GM12874 (cell line): ENCODE measurements around the gene SLC35F1.

ENCODE experiments used
- TF ChIP-seq, protein P1 (sequence below): IDR thresholded peaks from 2 replicates; pipeline ENCODE4 v1.5.1; 2011; ENCODE audit warnings: low read depth, mild to moderate bottlenecking, control low read depth, low read length, moderate library complexity; ENCODE audit not compliant: insufficient read depth

The SLC35F1 gene

DNA sequence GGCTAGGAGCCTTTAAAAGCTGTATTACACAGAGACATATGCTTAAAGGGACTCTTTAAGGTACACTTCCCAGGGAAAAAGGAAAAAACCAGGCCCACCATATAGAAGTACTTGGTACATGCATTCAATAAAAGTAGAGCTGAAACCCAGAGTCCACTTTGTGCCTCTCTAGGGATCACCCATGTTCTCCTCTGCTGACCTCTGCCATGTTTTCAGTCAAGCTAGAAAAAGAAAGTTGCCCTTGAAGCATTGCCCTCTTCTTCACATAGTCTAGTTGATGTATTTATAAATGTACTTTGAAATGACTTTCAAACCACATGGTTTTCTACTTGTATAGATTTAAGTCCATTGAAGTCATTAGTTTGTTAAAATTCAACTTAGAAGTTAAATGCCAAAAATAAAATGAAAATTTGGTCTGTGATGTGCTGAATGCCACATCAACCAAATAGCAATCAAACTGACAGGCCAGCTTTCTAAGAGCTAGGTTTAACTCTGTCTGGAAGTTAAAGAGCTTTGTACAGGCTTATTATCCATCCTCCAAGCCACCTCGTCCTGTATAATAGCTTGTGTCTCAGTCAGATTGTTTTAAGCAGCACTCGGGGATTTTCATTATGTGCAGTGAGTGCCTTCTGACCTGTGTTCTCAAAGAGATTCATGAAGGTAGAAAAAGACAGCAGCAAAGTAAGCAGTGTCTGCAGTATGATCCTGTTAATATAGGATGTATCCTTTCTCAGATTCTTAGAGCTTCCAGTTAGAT is 402.5 kb downstream of the SLC35F1 start:
- TF ChIP-seq, protein P1, sequence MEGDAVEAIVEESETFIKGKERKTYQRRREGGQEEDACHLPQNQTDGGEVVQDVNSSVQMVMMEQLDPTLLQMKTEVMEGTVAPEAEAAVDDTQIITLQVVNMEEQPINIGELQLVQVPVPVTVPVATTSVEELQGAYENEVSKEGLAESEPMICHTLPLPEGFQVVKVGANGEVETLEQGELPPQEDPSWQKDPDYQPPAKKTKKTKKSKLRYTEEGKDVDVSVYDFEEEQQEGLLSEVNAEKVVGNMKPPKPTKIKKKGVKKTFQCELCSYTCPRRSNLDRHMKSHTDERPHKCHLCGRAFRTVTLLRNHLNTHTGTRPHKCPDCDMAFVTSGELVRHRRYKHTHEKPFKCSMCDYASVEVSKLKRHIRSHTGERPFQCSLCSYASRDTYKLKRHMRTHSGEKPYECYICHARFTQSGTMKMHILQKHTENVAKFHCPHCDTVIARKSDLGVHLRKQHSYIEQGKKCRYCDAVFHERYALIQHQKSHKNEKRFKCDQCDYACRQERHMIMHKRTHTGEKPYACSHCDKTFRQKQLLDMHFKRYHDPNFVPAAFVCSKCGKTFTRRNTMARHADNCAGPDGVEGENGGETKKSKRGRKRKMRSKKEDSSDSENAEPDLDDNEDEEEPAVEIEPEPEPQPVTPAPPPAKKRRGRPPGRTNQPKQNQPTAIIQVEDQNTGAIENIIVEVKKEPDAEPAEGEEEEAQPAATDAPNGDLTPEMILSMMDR = no peak

DNA sequence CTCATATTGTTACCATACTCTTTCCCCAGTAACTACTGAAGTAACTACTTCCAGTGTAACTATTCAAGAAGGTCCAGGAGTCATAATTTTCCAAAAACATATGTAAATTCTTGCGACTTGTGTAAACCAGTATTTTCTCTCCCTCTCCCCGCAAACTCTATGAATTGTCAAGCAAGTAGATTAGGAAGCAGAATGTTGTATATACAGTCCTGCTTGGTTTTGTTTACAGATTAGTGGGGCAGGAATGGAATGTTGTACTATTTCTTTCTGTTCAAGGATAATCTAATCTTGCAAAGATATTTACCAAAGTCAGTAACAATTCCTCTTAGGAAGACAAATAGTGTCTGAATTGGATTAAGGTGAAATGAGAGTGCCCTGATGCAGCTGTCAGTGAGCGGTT is 406.1 kb downstream of the SLC35F1 start:
- TF ChIP-seq, protein P1 = no peak

DNA sequence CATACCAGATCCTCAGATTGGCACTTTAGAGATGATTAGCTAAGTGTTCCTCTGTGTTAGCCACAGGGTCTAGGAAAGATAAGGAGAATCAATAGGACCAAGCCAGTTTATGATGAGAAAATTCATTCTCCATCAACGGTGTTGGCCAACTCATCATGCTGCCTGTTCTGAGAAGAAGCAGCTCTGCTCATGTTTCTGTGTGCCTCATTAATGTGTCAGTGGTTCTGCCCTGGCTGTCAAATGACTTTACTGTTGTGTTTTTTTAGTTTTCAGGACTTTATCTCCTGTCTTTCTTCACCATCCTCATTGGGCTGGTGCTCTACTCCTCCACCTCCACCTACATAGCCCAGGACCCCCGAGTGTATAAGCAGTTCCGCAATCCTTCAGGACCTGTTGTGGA is 406.7 kb downstream of the SLC35F1 start:
- TF ChIP-seq, protein P1 = no peak

DNA sequence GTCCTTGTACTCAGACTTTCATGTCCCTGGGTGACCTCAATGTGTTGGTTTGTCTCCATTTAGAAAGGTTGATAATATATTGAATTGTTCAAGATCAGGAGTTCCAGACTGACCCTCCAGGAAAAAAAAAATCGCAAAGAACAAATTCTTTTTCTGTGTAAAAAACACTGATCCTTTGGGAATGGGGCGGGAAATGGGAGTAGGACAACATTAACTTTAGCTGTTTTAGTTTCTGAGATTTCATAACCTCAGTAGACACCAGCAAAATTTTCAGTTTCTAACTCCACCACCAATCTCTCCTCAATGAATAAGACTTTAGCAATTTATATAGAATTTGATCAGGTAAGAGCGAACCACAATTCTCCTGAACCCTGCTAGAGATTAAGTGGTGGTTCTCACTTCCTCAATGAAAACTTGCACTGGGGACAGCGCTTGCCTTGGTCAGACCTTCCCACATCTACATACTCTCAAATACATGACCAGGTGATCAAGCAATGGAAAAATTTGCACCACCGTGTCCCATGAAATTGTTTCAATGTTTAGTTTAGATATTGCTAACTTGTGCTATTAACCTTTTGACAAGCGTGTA is 409.8 kb downstream of the SLC35F1 start:
- TF ChIP-seq, protein P1 = no peak

DNA sequence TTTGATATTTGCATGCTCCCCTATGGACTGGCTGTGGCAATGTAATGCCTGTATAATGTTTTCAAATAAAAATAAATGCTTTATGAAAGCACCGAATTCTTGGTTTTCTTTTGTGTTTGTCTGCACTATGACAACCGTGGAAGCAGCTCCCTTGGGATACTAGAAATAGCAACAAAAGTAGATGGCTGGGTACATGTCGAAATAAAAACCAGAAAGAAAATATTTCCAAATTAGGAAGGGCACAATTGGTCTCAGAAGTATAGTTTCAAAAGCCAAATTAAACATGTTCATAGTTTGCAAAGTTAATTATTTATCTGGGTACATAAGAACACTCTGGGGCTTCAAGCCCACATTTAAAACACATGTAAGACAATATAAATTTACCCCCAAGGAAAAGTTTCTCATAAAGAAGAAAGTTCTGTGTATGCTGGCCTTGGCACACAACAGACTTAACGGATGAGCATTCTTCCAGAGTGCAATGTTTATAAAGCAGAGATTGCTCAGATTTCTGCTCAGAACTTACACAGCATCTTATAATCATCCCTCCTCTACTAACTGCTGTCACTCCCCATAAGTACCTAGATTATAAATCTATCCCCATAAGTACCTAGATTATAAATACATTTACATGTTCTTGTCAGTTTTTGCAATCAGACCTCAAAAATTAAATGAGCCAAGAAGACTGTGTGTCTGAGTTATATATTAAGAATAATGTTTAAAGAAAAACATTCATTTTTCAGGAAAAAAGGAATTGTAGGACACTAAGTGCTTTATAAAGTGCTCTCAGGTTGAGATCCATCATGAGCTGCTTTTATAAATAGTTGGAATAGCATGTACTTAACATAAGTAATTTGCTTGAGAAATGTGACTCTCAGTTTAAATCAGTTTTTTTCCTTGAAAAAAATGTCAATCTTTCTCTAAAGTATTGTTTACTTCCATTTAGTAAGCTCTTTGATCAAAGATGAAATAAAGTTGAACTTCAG is 410.8 kb downstream of the SLC35F1 start:
- TF ChIP-seq, protein P1 = no peak

DNA sequence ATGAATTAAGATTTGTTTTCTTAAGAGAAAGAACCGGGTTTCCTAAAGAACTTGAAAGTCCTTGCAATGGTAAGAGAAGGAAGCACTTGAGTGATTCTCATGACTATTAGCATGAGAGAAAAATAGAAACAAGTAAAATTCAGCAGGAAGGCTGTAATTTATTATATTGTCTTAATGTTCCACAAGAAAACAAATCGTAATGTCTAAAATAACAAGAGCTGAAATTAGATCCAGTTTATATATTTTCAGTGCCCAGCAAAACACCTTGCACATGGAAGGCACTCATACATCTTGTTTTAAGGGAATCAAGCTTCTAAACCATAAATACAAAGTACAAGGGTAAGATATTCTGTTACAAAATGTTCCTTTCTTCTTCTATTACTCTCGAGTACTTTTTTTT is 411.6 kb downstream of the SLC35F1 start:
- TF ChIP-seq, protein P1 = no peak

DNA sequence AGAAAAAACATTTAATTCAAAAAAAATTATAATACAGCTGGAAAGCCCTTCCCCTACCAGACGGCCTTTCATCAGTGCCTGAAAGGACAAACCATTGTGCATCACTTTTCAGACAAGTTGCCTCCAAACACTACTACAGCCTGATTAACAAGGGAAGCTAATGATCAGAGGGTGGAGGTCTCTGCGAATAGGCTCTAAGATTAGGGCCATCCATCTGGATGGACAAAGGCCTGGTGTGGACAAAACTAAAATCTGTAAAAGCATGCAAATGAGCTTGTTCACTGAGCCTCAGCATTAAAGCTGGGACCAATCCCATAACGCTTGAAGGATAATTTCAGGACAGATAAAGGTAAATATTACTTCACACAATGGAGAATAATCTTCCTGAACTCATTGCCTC is 412.4 kb downstream of the SLC35F1 start:
- TF ChIP-seq, protein P1 = no peak
